Mononuclear cell (primary cell): ENCODE measurements around the gene TMEM185B. TPM values are rescaled to one million over a fixed set of nuclear protein-coding genes. Genes with fewer than 3 reads are reported as not detected.

Experiments used
- H3K27me3 ChIP-seq: 2 replicates; pipeline ENCODE4 v1.6.0; 2011; ENCODE audit warnings: low read length, control low read depth; ENCODE audit not compliant: insufficient read depth
- H3K4me1 ChIP-seq: 2 replicates; pipeline ENCODE4 v1.5.1; 2011; ENCODE audit warnings: mild to moderate bottlenecking, low read length, control low read depth; ENCODE audit not compliant: insufficient read depth
- H3K4me3 ChIP-seq: 2 replicates; pipeline ENCODE4 v1.5.1; 2011; ENCODE audit warnings: mild to moderate bottlenecking, low read length, moderate library complexity
- H3K9me3 ChIP-seq: 2 replicates; pipeline ENCODE4 v1.5.1; 2011; ENCODE audit warnings: low read depth, mild to moderate bottlenecking, control low read depth, low read length
- total RNA-seq: library from RNA; depleted of rRNA; stranded (reverse); fragments of >200 nt; gene quantifications from one replicate; pipeline ENCODE4 v1.2.3, GENCODE V29; 2012

Gene TMEM185B
- total RNA-seq, 1 donor = 17.5 TPM

- H3K27me3 ChIP-seq = no peaks in the 10 kb centered on the region
- H3K9me3 ChIP-seq = no peaks in the 10 kb centered on the region
- H3K4me3 ChIP-seq = no peak overlapping the region
- H3K4me1 ChIP-seq = peaks cover 72% of the 10 kb centered on the region
Measured at GRCh38 chr2:120255986-120256650, 32.9 kb upstream of the TMEM185B start.

GRCh38 chr2:120255071-120255470 lies 31.9 kb upstream of the TMEM185B start:
- no peaks in the 10 kb centered on the region for H3K27me3 ChIP-seq
- peaks cover 64% of the 10 kb centered on the region for H3K4me1 ChIP-seq
- no peaks in the 10 kb centered on the region for H3K9me3 ChIP-seq
- no peak overlapping the region for H3K4me3 ChIP-seq

GRCh38 chr2:120254178-120254577 lies 31.0 kb upstream of the TMEM185B start:
- H3K4me3 ChIP-seq = peak overlapping the region; percentile 85
- no peaks in the 10 kb centered on the region for H3K9me3 ChIP-seq
- H3K27me3 ChIP-seq = no peaks in the 10 kb centered on the region
- H3K4me1 ChIP-seq = peaks cover 64% of the 10 kb centered on the region

GRCh38 chr2:120253021-120253882 lies 30.1 kb upstream of the TMEM185B start:
- Histone ChIP-seq H3K4me3 (peak overlapping the region; percentile 85), H3K27me3 (no peaks in the 10 kb centered on the region), H3K4me1 (peaks cover 61% of the 10 kb centered on the region), H3K9me3 (no peaks in the 10 kb centered on the region)

GRCh38 chr2:120252225-120253020 lies 29.2 kb upstream of the TMEM185B start, which contains the start of gene RALB:
Gene RALB, plus strand, starts transcription at chr2:120252852. Its CDS starts 25,813 bp downstream, at chr2:120278665.
- peaks cover 52% of the 10 kb centered on the region for H3K4me1 ChIP-seq
- H3K4me3 ChIP-seq = peak within 1 kb of the TSS; percentile 85
- H3K27me3 ChIP-seq = no peaks in the 10 kb centered on the region
- H3K9me3 ChIP-seq = no peaks in the 10 kb centered on the region

GRCh38 chr2:120251880-120252224 lies 28.7 kb upstream of the TMEM185B start:
- H3K27me3 ChIP-seq = no peaks in the 10 kb centered on the region
- no peaks in the 10 kb centered on the region for H3K9me3 ChIP-seq
- H3K4me3 ChIP-seq = peak overlapping the region; percentile 85
- peaks cover 47% of the 10 kb centered on the region for H3K4me1 ChIP-seq

GRCh38 chr2:120251078-120251477 lies 27.9 kb upstream of the TMEM185B start:
- Histone ChIP-seq H3K4me1 (peaks cover 39% of the 10 kb centered on the region), H3K4me3 (no peak overlapping the region), H3K9me3 (no peaks in the 10 kb centered on the region), H3K27me3 (no peaks in the 10 kb centered on the region)

GRCh38 chr2:120250640-120251039 lies 27.4 kb upstream of the TMEM185B start:
- Histone ChIP-seq H3K27me3 (no peaks in the 10 kb centered on the region), H3K4me1 (peaks cover 35% of the 10 kb centered on the region), H3K9me3 (no peaks in the 10 kb centered on the region), H3K4me3 (no peak overlapping the region)

- H3K4me3 ChIP-seq = no peak overlapping the region
- H3K4me1 ChIP-seq = peaks cover 11% of the 10 kb centered on the region
- H3K27me3 ChIP-seq = no peaks in the 10 kb centered on the region
- no peaks in the 10 kb centered on the region for H3K9me3 ChIP-seq
Measured at GRCh38 chr2:120247851-120248250, 24.7 kb upstream of the TMEM185B start.

- H3K4me3 ChIP-seq = no peak overlapping the region
- H3K9me3 ChIP-seq = no peaks in the 10 kb centered on the region
- peaks cover 11% of the 10 kb centered on the region for H3K4me1 ChIP-seq
- H3K27me3 ChIP-seq = no peaks in the 10 kb centered on the region
Measured at GRCh38 chr2:120246546-120247300, 23.5 kb upstream of the TMEM185B start.

- Histone ChIP-seq H3K4me3 (no peak overlapping the region), H3K4me1 (peaks cover 7% of the 10 kb centered on the region), H3K9me3 (no peaks in the 10 kb centered on the region), H3K27me3 (no peaks in the 10 kb centered on the region)
Measured at GRCh38 chr2:120245520-120246332, 22.5 kb upstream of the TMEM185B start.

- H3K4me3 ChIP-seq = no peak overlapping the region
- no peaks in the 10 kb centered on the region for H3K27me3 ChIP-seq
- no peaks in the 10 kb centered on the region for H3K9me3 ChIP-seq
- H3K4me1 ChIP-seq = peaks cover 7% of the 10 kb centered on the region
Measured at GRCh38 chr2:120244656-120245519, 21.7 kb upstream of the TMEM185B start.

GRCh38 chr2:120243875-120244553 lies 20.8 kb upstream of the TMEM185B start:
- H3K4me1 ChIP-seq = peaks cover 7% of the 10 kb centered on the region
- no peaks in the 10 kb centered on the region for H3K27me3 ChIP-seq
- no peak overlapping the region for H3K4me3 ChIP-seq
- no peaks in the 10 kb centered on the region for H3K9me3 ChIP-seq
